NOMO-1 treated with DMSO at 0.1 percent for 48 hours (cell line): ENCODE results near the gene QRICH2.

Source experiments
- DNase-seq: peaks from one replicate; lab custom pipeline; 2025; ENCODE audit not compliant: unreplicated experiment; lab: John Stamatoyannopoulos, UW

Gene QRICH2

GRCh38 chr17:76279742-76280287, 28.3 kb downstream of the QRICH2 start:
- no peak for DNase-seq

GRCh38 chr17:76278952-76279741, 28.9 kb downstream of the QRICH2 start:
- peak; percentile 48 for DNase-seq

GRCh38 chr17:76278268-76278908, 29.7 kb downstream of the QRICH2 start:
- no peak for DNase-seq

- no peak for DNase-seq
These were observed 30.5 kb downstream of the QRICH2 start for GRCh38 chr17:76277300-76278267.

- DNase-seq = no peak
These were observed 31.4 kb downstream of the QRICH2 start for GRCh38 chr17:76276461-76277299.

GRCh38 chr17:76276069-76276431, 32.0 kb downstream of the QRICH2 start:
- DNase-seq = no peak

GRCh38 chr17:76275382-76276068, 32.6 kb downstream of the QRICH2 start:
- DNase-seq = no peak

- no peak for DNase-seq
These were observed 33.7 kb downstream of the QRICH2 start for GRCh38 chr17:76274112-76274956.

- no peak for DNase-seq
These were observed 34.5 kb downstream of the QRICH2 start for GRCh38 chr17:76273445-76274111.

- no peak for DNase-seq
These were observed 35.3 kb downstream of the QRICH2 start for GRCh38 chr17:76272541-76273444.

GRCh38 chr17:76271669-76272540, 36.2 kb downstream of the QRICH2 start:
- DNase-seq = no peak

- no peak for DNase-seq
These were observed 37.1 kb downstream of the QRICH2 start for GRCh38 chr17:76270770-76271668.

GRCh38 chr17:76270127-76270592, 37.9 kb downstream of the QRICH2 start:
- no peak for DNase-seq

- DNase-seq = no peak
These were observed 38.8 kb downstream of the QRICH2 start for GRCh38 chr17:76268991-76269981.
